ENCODE results near the gene PEAK1.

Gene PEAK1

DNA sequence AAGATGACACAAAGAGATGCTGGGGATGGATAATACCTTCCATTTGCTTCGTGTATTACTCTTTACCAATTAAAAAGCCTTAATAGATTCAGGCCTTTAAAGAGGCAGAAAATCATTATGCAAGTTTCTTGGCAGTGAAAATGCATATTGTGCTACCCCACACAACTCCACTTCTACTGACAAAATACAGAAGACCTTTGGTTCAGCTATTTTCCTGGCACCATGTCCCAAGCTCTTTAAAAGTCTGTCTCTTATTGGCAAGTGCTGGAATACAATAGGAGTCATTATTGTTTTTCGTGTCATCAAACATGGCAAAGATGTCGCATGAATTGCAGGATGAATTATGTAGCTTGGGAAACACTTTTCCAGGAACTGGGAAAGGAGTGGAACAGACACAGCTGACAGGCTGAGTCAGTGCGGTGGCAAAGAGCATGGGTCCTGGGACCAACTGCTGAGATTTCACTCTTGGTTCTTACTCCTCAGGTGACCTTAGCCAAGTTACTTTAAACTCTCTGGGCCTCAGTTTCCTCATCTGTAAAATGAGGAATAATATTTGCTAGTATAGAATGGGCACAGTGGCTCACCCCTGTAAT, 343.5 kb downstream of the PEAK1 start:
- Histone ChIP-seq H4K20me1 (no peaks in the 10 kb centered on the region), H3K9ac (no peak overlapping the region), H3K27me3 (no peaks in the 10 kb centered on the region), H3K4me3 (no peak overlapping the region), H3K27ac (no peak overlapping the region), H3K4me1 (peaks cover under 1% of the 10 kb centered on the region), H3K9me3 (no peaks in the 10 kb centered on the region), H3K4me2 (no peak overlapping the region), H3K36me3 (no peaks in the 10 kb centered on the region)
- TF ChIP-seq Cebpa-rat (IDR thresholded peaks at IDR 0.05) = no peak

DNA sequence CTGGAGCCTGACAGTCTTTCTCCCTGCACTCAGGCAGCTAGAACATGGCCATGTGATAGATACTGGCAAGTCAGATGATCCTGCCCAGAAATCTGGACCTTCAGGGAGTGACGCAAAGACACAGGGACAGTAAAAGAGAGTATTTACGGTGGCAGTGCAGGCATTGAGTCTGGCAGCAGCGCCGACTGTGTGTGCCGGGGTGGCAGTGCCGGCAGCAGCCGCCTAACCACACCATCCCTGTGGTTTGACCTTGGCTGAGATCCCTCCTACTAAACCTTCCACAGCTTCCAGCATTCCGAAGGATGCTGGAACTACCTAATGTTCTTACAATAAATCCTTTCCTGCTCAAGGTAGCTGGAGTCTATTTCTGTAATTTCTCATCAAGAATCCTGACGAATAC, 344.4 kb downstream of the PEAK1 start:
- no peaks in the 10 kb centered on the region for H3K36me3 ChIP-seq
- no peak overlapping the region for H3K27ac ChIP-seq
- peaks cover under 1% of the 10 kb centered on the region; the same call in 1 of the 2 replicates for H4K20me1 ChIP-seq
- no peak for TF ChIP-seq Cebpa-rat (IDR thresholded peaks at IDR 0.05)
- no peak overlapping the region for H3K4me3 ChIP-seq
- no peaks in the 10 kb centered on the region for H3K27me3 ChIP-seq
- peaks cover 5% of the 10 kb centered on the region for H3K4me1 ChIP-seq
- H3K9ac ChIP-seq = no peak overlapping the region
- H3K4me2 ChIP-seq = no peak overlapping the region
- H3K9me3 ChIP-seq = no peaks in the 10 kb centered on the region

DNA sequence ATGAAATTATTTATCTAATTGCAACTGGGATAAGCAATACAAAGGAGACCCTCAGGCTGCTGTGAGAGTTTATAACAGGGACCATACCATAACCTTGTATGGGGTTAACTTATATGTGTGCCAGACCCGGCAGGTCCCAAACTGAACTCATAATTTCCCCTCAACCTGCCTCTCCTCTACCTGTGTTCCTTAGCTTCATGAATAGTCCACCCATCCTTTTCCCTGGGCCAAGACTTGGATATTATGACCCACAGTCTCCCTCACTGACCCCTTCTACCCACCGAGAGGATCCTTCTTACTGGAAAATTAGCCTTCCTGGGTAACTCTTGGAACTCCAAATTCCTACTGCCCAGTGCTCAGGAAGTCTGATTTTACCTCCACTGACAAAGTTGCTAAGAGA, 345.6 kb downstream of the PEAK1 start:
- peaks cover 11% of the 10 kb centered on the region for H3K4me1 ChIP-seq
- H3K9me3 ChIP-seq = no peaks in the 10 kb centered on the region
- H3K4me2 ChIP-seq = no peak overlapping the region
- H3K27me3 ChIP-seq = no peaks in the 10 kb centered on the region
- TF ChIP-seq Cebpa-rat (IDR thresholded peaks at IDR 0.05) = no peak
- no peak overlapping the region for H3K9ac ChIP-seq
- no peak overlapping the region for H3K27ac ChIP-seq
- no peaks in the 10 kb centered on the region for H3K36me3 ChIP-seq
- H4K20me1 ChIP-seq = peaks cover 12% of the 10 kb centered on the region
- H3K4me3 ChIP-seq = no peak overlapping the region

DNA sequence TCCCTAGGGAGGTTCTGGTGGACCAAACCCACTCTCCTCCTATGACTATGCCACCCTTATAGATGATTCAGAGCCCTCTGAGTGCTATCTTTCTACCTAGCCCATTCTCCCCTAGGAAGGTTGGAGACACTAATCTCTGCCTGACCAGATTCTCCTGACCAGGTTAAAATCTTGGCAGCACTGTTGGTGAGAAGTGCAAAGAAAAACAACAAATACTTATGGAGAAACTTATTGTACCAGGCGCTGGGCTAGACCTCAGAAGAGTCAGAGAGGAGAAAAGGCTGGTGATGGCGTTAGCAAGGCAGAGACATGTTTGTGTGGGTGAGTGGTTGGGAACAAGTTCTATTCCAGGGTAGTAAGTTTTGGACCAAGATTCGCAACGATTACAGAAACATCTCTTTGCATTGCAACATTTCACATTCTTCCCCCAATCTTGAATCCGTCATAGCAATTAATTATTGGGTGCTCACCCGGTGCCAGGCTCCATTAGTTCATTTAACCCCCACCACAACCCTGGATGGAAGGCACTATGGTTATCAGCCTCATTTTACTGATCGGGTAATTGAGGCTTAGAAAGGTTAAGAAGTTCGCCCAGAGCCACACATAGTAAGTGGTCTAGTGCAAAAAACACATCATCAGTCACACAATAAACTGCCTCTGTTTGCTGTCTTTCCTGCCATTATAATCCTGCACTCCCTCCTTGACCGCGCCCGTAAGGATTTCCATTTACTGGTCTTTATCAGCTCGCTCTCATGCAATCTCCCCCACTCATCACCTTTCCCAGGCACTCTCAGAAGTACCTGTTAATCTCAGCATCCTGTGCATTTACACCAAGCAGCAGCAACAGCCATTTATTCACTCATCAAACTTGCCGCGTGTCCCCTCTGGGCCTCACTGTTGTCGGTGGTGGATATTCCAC, 348.3 kb downstream of the PEAK1 start:
- no peaks in the 10 kb centered on the region for H3K9me3 ChIP-seq
- peak overlapping the region; percentile 100; the same call in 1 of the 2 replicates for H3K9ac ChIP-seq
- peaks cover 12% of the 10 kb centered on the region; the same call in 1 of the 2 replicates for H3K36me3 ChIP-seq
- no peak for TF ChIP-seq Cebpa-rat (IDR thresholded peaks at IDR 0.05)
- peaks cover 36% of the 10 kb centered on the region for H3K4me1 ChIP-seq
- peak overlapping the region; percentile 96 for H3K4me2 ChIP-seq
- H3K27me3 ChIP-seq = no peaks in the 10 kb centered on the region
- peak overlapping the region; percentile 99; the same call in 1 of the 2 replicates for H3K4me3 ChIP-seq
- 0 out of 2 replicates have a peak overlapping the region, but pooled peaks have one; percentile 100 for H3K27ac ChIP-seq
- H4K20me1 ChIP-seq = peaks cover 40% of the 10 kb centered on the region

DNA sequence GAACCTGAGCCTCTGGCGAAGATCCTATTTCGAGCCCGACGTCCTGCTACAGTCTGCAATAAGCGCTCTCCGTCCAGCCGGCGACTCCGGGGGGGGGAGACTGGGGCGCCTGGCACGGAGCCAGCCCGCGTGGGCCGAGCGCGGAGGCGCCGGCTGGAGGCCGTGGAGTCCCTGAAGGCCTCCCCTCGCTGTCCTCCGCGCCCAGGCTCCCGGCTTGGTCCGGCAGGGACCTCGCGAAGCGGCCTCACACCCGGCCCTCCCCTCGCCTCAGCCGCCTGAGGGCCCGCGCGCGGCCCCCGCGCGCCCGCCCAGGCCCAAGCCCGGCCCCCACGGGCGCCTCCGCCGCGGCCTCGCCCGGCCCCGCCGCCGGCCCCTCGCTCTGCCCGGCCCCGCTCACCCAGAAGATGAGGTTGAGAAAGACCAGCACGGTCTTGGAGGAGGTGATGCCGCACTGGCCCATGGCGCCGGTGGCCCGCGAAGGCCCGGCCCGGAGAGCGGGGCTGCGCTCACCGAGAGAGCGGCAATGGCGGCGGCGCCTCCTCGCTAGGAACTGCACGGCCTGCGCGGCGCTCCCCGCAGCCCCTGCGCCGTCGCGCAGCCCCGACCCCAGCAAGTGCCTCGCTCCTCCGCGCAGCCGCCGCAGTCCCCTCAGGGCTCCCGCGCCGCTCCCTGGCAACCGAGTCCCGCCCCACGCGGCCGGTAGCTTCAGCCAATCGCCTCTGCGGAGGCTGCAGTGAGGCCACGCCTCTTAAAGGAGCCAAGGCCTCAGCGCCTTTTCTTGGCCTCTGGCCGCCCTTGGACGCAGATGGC, 349.2 kb downstream of the PEAK1 start, which contains the start of gene TSPAN3:
TSPAN3 (minus strand) TSS at position 615 of the 810 bp plus-strand sequence; CDS start at position 460, 155 bp downstream.
- no peak for TF ChIP-seq Cebpa-rat (IDR thresholded peaks at IDR 0.05)
- Histone ChIP-seq H3K4me2 (peak within 1 kb of the TSS; percentile 96), H3K4me1 (peaks cover 36% of the 10 kb centered on the region), H3K36me3 (peaks cover 19% of the 10 kb centered on the region; the same call in 1 of the 2 replicates), H3K9ac (peak within 1 kb of the TSS; percentile 100), H4K20me1 (peaks cover 49% of the 10 kb centered on the region), H3K9me3 (no peaks in the 10 kb centered on the region), H3K4me3 (peak within 1 kb of the TSS; percentile 99), H3K27ac (peak within 1 kb of the TSS; percentile 100), H3K27me3 (no peaks in the 10 kb centered on the region)

DNA sequence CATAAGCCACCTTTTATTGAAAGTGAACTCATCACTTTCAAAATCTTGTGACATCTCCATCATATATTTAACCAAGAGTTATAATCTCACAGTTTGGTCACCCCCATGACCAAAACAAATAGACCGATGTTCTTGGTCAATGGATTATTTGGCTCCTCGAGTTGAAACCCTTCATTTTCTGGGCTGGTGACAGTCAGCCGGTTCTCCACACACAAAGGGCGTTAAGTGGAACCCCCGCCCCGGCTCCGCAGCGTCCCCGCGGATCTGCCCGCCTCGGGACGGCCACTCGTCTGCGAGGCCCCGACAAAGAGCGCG, 349.8 kb downstream of the PEAK1 start:
- TF ChIP-seq Cebpa-rat (IDR thresholded peaks at IDR 0.05) = no peak
- peak overlapping the region; percentile 96 for H3K4me2 ChIP-seq
- H3K9ac ChIP-seq = peak overlapping the region; percentile 100
- peak overlapping the region; percentile 99 for H3K4me3 ChIP-seq
- H3K9me3 ChIP-seq = no peaks in the 10 kb centered on the region
- H3K4me1 ChIP-seq = peaks cover 42% of the 10 kb centered on the region
- peaks cover 54% of the 10 kb centered on the region for H4K20me1 ChIP-seq
- no peaks in the 10 kb centered on the region for H3K27me3 ChIP-seq
- H3K27ac ChIP-seq = peak overlapping the region; percentile 100
- H3K36me3 ChIP-seq = peaks cover 21% of the 10 kb centered on the region; the same call in 1 of the 2 replicates

DNA sequence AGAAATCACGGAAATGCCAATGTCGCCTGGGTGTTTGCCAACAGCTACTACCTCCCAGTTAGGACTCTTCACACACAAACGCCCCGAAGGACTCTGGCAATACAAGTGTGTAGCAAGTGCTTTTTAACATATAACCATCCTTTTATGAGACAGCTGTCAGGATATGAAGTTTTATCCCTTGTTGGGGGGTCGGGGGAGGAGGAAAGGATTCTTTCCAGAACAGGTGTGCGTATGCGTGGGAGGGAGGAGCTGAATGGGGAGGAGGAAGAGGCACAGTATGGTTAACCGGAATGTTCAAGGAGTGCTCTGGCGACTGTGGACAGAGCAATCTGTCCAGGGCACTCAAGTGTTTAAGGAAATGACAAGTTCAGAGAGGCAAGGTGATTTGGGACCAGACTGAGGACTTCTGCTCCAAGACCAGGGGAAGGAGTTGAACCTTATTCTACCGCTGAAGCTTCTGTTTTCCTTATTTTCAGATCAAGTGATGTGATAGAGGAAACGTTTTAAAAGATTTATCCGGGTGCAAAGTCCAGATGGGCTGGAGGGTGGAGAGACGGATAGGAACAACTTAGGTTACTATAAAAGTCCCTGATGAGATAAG, 350.3 kb downstream of the PEAK1 start:
- H3K36me3 ChIP-seq = peaks cover 21% of the 10 kb centered on the region; the same call in 1 of the 2 replicates
- H3K4me3 ChIP-seq = peak overlapping the region; percentile 99
- H3K4me1 ChIP-seq = peaks cover 47% of the 10 kb centered on the region
- no peaks in the 10 kb centered on the region for H3K27me3 ChIP-seq
- no peak for TF ChIP-seq Cebpa-rat (IDR thresholded peaks at IDR 0.05)
- no peaks in the 10 kb centered on the region for H3K9me3 ChIP-seq
- peak overlapping the region; percentile 96 for H3K4me2 ChIP-seq
- peak overlapping the region; percentile 100 for H3K9ac ChIP-seq
- peak overlapping the region; percentile 100 for H3K27ac ChIP-seq
- H4K20me1 ChIP-seq = peaks cover 59% of the 10 kb centered on the region

DNA sequence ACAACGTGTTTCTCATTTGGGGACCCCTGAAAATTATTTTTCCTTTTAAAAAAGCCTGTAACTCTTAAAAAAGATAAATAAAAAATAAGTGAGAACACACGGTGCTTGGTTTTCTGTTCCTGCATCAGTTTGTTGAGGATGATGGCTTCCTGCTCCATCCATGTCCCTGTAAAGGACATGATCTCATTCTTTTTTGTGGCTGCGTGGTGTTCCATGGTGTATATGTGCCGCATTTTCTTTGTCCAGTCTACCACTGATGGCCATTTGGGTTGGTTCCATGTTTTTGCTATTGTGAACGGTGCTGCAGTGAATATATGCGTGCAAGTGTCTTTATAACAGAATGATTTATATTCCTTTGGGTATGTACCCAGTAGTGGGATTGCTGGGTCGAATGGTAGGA, 351.3 kb downstream of the PEAK1 start:
- no peak overlapping the region for H3K27ac ChIP-seq
- no peaks in the 10 kb centered on the region for H3K27me3 ChIP-seq
- H3K36me3 ChIP-seq = peaks cover 21% of the 10 kb centered on the region; the same call in 1 of the 2 replicates
- H3K4me2 ChIP-seq = peak overlapping the region; percentile 96
- TF ChIP-seq Cebpa-rat (IDR thresholded peaks at IDR 0.05) = no peak
- H3K4me3 ChIP-seq = no peak overlapping the region
- no peaks in the 10 kb centered on the region for H3K9me3 ChIP-seq
- peaks cover 51% of the 10 kb centered on the region for H3K4me1 ChIP-seq
- no peak overlapping the region for H3K9ac ChIP-seq
- peaks cover 69% of the 10 kb centered on the region for H4K20me1 ChIP-seq

Data from BLaER1 (cell line).